HG02943 (cell line): ENCODE data around the gene PTPRT.

Source experiments
- ATAC-seq: cut with Tn5 transposase; IDR thresholded peaks from one replicate; pipeline ENCODE4 v1.9.1; 2021; ENCODE audit warnings: mild to moderate bottlenecking, low read depth, moderate library complexity; ENCODE audit not compliant: unreplicated experiment

The PTPRT gene

DNA sequence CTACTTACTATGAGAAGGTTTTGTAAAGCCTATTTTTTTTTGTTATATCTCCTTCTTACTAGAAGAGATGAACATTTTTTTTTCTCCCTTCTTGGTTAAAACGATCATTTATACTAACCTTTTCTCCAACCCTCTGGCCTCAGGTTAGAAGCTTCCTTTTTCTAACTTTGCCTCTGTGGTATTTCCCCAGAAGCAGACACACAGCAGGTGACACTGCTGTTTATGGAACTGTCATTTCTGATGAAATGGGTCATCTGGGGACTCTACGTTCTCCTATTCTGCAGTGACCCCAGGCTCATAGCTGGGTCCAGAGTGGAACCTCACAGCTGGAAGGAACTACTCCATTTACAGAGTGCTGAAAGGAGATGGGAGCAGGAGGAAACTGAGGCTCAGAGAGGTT is 825.3 kb downstream of the PTPRT start:
- no peak for ATAC-seq

DNA sequence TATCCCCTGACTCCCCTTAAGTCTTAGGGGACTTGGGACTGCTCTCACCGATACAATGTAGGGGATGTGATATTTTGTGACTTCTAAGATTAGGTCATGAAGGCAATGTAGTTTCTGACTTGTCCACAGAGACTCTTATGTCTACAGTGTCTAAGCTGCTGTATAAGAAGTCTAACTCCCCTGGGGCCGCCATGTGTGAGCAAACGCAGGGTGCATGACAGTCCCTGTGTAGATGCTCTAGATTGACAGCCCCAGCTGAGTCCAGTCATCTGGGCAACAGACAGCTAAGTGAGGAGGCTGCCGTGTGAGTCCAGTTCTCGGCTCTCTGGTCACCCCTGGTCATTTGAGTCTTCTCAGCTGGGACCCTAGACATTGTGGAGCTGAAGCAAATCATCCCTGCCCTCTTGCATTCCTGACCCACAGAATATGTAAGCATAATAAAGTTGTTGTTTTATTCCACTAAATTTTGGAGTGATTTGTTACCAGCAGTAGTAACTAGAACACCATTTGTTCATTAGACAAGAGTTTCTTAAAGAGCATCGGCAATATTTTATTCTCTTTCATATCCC is 828.2 kb downstream of the PTPRT start:
- ATAC-seq = no peak

DNA sequence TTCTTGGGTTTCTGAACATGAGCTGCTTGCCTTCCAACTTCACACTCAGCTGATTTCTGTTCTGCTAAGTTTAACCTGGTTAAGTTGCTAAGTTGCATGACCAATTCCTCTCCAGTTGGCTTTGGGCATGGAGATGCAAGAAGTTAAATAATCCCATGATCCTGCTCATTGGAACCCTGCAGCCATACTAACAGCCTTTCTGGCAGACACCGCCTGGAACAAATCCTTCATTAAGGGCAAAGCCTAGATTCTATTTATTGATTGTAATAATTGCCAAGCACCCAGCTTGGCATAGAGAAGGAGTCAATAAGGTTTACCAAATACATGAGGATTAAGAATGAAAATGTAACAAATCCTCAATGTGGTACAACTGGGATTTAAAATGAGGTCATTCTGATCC is 829.1 kb downstream of the PTPRT start:
- no peak for ATAC-seq

DNA sequence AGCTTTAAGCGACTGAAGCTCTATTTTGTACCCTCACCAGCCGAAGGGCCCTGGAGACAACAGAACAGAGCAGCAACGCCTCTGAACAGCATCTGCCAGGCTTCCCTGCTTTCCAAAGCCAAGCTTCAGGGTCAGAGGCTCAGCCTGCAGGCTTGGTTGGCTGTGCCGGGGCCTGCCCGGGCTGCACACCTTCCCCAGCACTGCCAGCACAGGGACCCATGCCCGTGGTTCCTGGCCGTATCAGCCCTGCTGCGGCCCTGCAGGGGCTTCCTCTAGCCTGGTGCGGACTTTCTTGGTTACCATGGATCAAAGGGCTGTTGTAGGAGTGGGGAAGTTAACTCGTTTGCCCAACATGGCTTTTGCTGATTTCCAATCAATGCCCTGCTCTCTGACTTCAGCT is 830.1 kb downstream of the PTPRT start:
- no peak for ATAC-seq

DNA sequence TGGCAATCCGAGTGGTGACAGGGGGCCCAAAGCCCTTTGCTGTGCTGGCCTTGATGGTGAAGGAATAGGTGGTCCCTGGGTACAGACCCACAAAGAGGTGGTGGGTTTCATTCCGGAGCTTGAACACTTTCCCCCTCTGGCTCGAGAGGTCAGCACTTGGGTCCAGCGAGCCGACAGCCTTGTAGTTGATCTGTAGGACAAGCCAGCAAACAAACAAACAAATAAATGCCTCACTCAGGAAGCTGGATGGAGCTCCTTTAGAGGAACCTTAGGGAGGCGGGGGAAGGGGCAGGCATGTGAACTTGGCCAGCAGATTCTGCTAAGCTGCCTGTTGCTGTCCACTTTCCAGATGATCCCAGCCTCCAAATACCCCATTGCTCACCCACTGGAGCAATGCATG is 837.6 kb downstream of the PTPRT start:
- ATAC-seq = no peak

DNA sequence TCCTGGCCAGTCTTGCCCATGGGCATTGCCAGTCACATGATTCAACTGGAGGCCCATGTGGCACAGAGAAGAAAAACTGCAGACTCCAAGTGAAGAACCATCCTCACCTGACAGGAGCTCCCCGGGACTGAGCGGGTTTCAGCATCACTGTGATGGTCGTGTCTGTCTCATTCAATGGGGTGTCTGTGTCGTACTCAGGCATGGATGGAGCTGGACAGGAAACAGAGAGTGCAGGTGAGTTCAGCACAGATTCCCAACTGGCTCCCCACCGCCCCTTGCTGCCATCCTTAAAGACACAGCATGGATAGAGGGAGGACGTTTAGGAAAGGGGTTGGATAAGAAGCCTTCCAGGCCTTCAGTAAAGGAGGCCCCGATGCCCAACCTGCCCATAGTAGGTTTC is 839.2 kb downstream of the PTPRT start:
- no peak for ATAC-seq

DNA sequence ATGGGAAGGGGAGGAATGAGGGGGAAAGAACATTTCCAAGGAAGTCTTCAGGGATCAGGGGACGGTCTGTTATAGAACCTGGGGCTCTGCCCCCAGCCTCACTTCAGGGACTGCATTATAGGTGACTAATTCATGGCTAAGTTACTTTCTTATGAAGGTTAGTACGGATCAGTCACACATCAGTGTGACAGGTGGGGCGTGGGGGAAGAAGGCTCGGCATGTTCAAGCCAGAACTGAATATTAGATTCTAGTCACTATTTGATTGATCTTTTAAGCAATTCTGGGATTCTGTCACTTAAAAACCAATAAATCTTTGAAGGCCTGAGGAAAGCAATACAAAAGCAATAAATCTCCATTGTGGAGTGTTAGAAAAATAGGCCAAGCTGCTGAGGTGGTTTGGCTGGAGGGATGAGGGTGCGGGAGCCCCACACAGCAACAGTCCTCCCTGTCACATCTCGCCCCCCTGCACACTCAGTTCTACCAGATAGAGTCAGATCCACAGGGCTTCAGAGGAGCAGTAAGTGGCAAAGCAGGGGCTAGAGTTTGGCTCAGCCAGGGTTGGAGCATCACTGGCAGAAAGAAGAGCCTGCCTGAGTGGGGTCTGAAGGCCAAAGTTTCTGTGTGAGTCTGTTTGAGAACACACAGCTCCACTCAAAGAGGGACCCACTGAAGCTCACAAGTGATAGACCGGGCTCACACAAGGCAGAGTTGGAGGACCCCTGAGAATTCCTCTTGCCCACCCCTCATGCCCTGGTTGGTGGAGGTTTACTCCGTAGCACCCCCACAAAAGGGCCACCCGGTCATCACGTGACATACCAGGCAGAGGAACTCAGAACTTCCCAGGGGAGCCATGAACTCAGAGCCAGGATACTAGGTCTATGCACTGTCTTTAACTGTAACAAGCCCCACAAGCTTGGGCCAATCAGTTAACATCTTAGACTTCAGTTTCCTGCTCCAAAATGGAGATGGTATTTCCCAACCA is 843.2 kb downstream of the PTPRT start:
- ATAC-seq = no peak

DNA sequence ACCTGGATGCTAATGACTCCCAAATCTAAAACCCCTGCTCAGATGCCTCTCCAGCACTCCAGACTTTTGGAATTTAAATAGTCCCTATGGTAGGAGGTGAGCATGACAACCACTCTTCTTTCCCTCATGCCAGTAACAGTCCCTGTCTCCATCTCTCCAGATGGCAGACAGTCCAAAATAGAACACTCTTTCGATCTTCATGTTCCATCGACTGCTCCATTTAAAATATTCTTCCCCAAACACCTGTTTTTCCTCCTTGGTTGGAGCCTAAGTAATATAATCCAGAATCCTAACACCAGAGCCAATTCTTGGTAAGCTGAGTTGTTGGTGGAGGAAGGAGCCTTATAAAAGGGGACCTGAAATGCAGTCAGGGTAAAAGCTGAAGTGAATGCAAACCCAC is 848.1 kb downstream of the PTPRT start:
- no peak for ATAC-seq

DNA sequence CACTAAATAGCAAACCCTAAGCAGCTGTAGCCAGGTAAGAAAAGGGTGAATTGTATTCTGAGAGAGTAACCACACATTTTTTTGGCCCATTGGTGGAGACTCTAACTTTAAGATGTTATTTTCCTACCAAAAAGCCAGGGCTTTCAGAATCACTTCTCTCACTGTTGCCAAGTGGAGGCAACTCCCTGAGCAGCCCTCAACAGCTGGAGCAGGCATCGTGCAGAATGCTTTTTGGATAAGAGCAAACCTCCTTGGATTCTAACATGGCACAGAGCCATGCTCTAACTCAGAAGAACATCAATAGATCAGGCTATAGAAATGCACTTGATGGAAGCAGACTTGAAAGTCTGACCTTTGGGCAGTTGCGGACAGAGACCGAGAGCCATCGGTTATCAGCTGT is 849.3 kb downstream of the PTPRT start:
- no peak for ATAC-seq

DNA sequence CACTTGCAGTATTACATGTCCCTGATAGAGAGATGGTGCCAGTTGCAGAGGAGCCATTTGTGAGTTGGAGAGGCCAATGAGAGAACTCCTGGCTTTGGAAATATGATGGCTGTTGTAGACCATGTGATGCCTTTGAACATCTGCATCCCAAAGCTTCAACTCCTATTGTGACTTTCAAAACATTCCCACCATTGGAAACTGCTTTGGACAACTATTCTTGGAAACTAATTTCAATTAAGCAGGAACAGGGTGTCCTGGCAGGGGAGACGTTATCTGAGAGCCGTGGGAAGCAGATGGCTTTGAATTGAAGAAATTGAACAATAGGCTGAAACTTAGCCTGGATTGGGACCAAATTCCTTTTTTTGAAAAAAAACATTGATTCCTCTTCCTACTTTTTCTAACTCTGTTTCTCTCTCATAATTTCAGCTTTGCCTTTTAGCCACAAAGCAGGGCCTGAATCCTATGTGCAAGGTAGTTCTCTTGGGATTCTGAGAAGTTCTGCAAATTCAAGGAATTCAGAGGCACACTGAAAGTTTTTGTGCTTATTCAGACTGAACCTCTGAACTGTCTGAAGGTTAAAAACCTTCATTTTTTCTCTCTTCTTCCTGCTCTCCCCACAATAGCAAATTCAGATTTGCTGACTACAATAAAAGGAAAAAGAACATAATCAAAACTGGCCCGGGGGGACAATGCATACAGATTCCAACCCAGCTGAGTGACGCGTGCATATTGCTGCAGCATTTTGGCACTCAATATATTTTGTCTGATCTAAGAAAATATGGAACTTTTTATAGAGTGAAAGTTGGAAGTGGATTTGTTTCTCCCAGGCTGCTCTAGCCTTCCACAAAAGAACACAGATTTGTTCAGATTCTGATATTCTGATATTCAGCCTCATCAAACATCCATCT is 851.2 kb downstream of the PTPRT start:
- no peak for ATAC-seq

DNA sequence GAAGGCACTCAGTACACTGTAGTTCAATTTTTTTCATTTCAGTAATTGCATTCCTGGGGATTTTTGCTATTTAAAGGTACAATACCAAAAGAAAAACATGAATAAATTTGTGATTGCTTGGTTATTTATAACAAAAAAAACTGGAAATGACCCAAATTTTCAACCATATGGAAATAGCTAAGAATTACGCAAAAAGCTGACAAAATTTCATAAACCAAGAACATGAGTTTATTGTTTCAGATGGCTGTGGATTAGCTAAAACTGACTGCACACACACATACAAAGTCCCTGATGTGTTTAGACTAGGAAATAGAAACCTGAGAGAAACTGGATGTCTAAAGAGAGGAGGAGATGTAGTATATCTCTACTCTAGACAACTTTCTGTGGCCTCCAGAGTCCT is 853.1 kb downstream of the PTPRT start:
- no peak for ATAC-seq

DNA sequence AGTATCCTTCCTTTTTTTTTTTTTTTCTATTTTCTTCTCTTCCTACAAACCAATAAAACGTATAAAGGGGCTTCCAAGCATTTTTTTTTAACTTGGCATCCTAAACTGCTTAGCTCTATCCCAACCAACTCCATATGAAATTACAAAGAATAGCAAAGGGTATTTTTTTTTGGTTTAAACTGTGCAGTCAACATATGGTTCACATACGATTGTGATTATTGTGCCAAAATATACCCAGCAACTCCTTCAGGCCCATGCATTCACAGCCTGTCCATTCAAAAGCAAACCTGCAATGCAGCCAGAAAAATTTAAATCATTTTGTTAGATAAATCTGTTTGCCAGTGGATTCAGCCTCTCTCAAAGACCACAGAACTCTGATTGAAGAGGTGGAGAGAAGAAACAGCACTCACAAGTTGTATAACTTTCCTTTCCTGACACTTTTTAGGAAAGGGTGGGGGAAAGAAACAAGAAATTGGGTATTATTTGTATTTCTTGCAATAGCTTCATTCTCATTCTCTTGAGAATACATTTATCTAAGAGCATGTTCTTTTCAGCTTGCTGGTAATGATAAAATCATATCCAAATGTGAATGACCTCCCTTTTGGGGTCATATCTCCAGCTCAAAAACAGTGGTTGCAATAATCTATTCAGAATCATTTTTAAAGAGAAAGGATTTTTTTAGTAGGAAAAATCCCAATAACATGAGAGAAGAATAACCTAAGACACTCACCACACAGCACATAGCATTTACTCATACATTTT is 870.3 kb downstream of the PTPRT start:
- no peak for ATAC-seq

DNA sequence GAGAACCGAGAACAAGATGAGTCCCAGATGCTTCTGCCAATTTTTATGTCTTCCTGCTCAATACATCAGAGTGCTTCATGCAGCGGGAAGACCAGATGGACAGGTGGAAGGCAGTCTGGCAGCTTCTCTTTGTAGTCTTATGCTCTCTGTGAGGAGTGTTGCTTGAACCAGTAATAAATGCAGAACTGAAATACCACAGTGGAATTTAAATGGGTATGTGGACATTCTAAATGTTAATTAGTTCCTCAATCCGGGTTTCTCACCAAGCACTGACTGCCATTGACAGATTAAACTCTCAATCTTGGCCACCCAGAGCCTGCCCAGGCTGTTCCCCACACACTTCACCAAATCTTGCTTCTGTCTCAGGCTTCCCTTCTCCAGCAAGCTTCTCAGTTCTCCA is 876.0 kb downstream of the PTPRT start:
- ATAC-seq = no peak

DNA sequence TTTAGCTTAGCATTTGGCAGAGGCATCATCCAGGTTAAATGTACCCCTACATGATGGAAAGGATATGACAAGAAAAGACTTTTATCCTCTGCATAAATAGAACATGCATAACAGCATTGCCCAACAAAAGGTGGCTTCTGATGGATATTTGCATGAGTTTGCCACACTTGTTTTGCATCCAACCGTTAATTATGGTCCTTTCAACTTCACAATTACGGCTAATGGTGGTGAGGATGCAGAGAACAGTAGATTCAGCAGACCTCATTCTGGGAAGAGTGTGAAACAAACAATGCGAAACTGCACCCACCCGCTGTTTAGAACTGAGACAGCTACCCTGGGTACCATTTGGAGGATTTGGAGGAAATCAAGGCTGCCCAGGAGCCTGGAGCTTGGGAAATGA is 880.7 kb downstream of the PTPRT start:
- no peak for ATAC-seq

DNA sequence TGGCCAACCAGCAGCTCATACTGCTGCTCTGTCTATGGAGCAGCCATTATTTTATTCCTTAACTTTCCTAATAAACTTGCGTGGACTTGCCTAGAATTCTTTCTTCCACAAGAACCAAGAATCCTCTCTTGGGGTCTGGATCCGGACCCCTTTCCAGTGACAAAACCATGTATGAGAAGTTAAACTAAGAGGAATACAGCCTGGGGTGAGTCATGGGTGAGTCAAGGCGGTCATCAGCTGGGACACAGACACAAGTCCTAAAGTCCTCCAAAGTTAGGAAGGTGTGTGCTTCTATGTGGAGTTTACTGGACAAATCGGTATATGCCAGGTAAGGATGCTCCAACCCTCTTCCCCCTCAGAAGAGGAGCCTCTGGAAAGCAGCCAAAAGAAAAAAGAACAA is 881.5 kb downstream of the PTPRT start:
- no peak for ATAC-seq

DNA sequence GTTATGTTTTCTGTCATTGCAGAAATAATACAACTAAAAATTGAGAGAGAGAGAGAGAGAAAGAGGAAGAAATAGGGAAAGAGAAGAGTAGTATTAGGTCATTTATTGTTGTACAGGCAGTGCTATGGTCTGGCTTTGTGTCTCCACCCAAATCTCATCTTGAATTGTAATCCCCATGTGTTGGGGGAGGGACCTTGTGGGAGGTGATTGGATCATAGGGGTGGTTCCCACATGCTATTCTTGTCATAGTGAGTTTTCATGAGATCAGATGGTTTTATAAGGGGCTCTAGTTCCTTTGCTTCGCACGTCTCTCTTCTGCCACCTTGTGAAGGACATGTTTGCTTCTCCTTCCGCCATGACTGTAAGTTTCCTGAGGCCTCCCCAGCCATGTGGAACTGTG is 894.1 kb downstream of the PTPRT start:
- no peak for ATAC-seq

DNA sequence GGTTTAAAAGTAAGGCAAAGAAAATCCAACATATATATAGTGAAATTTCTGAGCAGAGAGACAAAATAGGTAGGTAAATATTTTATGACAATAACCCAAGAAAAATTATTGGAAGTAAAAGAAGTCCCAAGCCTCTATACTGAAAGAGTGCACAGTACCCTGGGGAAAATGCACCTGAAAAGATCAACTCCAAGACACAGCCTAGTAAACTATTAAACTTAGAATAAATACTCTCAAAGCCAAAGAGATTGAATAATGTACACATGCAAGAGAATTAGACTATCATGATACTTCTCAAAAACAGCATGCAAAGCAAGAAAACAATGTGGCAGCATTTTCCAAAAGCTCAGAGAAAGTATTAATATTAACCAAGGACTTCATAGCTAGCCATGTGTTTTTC is 894.7 kb downstream of the PTPRT start:
- ATAC-seq = no peak

DNA sequence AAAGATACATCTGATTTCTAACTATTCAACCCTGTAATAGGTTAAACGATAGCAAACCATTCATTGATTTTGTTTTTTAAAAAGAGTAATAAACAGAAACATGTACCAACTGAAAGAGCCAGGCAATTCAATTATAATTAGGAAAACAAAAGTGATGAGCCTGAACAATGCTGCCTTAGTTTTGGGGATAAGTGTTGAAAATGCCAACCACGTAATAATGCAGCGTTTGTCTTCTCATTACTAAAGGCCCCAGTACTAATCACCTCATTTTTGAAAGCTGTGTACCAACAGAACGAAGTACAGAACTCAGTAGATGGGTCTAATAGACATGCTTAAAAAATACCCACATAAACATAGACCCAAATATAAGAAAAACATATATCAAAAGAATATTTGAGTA is 907.9 kb downstream of the PTPRT start:
- no peak for ATAC-seq

DNA sequence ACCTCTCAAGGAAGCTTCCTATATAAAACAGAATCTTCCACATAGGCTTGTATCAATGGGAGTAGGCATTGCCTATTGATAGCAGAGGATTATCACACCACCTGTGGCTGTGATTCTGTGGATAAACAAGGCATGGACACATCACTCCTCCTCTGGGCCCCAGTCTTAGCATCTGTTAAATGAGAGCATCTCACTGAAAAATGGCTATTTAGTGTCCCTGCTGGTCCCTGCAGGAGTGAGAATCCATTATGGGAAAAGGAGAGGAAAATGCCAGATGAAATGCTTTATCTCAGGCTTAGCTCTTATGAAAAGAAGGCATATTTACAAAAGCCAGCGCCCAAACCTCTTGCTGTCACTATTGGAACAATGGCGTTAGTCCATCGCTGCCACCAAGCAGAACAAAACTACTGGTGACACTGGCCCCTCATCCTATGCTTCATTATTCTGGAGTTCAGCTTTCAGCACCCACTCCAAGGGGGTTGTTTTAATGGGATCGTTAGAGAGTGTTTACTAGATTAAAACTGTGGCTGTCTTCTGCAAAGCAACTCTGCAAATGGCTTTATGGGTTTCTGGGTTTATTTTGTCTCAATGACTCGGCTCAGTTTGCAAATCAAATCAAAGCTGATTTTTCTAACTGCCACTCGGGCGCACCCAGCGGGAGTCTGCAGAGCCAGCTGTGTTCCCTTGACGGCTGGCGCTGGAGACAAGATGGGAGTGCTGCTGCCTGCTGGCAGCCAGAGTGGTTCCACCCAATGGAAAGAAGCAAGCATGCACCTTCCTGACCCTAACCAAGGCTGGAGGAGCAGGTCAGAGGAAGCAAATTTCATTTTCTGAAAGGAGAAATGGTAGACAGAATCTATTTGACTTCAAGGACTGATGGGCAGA is 912.7 kb downstream of the PTPRT start:
- no peak for ATAC-seq
